Hepatic stellate cell (primary cell): ENCODE data around the gene CKAP5.

ENCODE experiments used
- DNase-seq: peaks from one replicate; pipeline ENCODE4 v3.0.0; 2011; ENCODE audit warnings: low spot score

Gene CKAP5

DNA sequence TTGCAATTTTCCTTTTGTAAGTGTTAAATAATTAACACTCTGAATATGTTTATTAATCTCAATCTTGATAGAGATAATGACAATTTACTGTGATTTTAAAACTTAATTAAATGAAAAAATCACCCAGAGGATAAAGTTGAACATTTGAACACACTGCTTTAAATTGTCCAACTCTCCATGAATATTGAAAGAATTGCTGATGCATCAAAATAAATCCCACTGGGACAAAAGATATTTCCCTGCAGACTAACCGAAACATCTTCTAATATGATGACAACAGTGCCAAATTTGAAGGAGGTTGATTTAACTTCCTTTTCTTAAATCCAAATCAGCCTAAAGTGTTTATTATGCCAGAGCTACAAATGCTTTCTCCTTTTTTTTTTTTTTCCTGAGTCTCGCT, 79.4 kb downstream of the CKAP5 start:
- DNase-seq: no peak

DNA sequence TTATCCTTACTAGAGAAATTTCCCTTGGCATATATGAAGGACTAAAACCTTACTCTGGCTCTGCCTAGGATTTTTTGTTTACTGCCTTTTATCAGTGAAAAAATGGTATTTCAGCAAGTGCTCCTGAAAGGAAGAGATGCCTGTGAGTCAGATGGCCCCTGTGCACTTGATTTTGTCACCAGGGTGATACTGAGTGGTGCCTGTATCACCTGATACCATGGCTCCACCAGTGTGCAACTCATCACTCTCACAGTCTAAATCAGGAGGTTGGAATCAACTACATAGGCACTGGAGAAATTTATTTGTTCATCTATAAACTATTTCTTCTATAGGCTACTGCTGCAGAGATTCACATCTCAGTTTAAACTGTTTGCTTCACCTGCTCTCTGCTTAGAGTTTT, 83.8 kb downstream of the CKAP5 start:
- DNase-seq: no peak

DNA sequence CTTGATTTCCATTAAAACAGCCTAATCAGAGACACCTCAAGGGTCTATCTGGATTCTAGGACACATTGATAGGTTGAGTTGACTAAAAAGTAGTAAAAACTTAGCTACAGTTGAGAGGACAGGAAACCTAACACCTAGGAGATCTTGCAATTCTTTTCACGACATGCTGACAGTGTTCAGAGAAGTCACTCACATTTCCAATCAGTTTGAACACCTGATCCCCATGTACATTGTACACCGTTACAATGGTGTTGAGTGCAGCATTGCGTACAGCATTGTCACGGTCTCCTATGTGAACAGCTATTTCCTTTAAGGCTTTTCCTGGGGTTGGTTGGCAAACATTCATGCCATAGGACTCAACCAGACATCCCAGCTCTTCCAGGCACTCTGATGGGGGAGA, 84.3 kb downstream of the CKAP5 start:
- DNase-seq: no peak

DNA sequence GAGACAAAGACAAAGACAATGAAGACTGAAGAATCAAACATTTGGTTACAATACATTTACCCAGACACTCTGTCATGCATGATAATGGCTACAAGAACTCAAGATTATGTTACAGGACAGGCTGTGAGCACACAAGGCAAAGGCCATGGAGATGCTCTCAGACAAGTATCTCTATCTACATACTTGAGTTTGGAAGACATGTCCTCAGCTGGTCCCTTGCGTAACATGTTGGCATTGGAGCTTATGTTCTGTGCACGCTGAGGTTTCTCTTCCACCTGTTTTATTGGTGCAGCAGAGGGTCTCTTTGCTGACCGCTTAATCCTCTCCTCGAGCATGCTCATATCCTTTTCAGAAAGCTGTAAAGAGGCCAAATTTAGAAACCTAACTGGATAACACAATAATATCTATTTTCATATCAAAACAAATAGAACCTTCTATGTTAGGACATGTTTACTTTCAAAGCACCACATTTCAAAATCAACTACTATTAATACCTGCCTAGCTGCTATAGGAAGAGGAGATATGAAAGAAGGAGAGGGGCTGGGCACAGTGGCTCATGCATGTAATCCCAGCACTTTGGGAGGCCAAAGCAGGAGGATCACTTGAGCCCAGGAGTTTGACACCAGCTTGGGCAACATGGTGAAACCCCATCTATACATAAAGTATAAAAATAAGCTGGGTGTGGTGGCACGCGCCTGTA, 85.5 kb downstream of the CKAP5 start:
- DNase-seq: no peak

DNA sequence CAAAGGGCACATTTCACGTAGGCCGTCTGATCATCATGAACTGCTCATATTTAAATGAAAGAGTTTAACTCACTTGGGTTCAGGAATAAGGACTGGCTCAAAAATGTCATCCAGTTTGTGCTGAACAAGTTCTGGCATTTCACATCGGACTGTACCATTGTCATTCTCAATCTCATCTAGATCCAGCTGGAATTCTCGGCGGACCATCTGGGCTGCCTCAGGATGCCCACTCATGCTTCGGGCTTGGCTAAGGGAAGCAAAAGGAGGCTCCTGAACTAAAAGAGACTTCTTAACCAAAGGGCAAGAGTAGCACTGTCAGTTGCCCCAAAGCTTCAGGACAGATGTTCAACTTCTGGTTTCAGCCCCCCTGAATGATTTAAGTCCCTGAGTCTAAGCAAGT, 86.9 kb downstream of the CKAP5 start:
- no peak for DNase-seq

DNA sequence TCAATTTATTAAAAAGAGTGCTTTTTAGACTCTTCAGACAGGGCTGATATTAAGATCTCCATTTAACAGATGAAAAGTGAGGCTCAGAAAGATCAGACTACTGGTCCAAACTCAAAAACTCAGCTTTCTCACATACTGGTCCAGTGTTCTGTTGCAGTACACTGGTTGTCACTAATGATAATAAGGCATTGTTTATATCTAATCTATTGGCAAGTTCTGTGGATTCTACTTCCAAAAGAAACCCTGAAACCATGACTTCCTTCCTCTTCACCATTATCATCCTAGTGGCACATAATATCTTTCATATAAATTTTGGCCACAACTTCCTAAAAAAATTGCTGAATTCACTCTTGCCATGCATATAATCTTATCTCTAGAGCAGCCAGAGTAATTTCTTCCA, 90.1 kb downstream of the CKAP5 start:
- DNase-seq: no peak

DNA sequence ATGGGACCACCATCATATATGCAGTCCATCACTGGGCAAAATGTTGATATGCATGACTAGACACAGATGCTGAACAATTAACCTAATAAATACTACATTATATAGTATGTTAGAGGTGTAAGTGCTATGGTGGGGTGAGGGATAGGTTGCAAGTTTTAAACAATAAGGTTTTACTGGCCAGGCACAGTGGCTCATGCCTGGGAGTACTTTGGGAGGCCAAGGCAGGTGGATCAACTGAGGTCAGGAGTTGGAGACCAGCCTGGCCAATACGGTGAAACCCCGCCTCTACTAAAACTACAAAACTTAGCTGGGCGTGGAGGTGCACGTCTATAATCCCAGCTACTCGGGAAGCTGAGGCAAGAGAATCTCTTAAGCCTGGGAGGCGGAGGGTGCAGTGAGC, 98.9 kb downstream of the CKAP5 start:
- no peak for DNase-seq

DNA sequence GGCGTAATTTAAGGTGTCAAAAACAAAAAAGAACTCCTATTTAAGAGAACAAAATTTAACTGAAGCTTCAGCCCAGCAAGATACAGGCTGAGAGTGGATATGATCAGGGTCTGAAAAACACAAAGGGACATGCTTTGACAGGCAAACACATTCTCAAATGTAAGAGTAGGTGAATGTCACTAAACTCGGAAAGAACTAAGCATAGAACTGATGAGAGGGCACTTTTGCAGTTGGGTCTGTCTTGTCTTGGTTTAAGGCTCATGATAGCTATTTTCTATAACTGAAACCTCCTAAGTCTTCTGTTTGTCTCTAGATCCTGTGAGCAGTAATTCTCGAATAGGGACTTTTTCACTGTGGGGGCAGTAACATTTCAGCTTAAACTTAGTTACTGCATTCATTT, 100.1 kb downstream of the CKAP5 start:
- no peak for DNase-seq

DNA sequence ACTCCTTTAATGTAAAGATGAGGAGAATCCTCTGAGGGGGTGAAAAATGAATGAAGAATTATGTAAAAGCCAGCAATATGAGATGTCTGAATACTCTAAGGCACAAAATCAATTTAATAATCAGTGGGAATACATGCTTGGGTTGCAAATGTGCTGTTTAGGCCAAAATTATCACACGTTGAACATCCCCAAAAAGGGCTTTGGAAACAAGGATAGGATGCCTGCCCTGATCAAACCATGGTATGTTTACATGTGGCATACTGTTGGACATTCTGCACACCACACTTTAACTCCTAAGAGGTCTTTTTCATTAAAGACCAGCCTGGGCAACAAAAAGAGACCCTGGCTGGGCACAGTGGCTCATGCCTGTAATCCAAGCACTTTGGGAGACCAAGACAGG, 100.8 kb downstream of the CKAP5 start:
- DNase-seq: no peak

DNA sequence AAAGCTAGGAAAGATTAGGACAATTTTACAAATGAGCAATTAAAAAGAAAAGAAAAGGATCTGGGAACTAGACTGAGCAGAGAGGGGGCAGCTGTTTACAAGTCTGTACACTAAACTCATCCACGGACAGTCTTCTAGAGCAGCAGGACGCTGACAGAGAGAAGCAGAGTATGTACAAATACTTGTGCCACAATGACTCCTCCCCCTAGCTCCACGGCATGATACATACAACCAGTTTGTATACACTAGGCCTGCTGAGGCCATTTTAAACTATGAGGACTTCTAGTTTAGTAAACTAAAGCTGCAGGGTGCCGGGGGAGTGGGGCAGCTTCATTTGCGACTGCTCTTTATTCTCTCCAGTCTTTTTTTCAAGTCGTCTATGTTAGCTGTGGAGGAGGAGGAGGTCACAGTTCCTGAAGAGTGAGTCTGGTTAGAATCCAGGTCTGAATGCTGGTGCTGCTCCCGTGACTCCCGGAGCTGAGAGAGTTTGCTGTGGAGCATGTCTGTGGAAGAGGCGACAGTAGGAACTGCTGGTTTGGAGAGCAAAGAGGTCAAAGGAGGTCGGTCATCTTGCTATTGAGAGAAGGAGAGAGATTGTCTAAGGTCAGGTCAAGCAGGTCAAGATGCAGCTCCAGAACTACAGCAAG, 102.3 kb downstream of the CKAP5 start:
- DNase-seq: no peak

DNA sequence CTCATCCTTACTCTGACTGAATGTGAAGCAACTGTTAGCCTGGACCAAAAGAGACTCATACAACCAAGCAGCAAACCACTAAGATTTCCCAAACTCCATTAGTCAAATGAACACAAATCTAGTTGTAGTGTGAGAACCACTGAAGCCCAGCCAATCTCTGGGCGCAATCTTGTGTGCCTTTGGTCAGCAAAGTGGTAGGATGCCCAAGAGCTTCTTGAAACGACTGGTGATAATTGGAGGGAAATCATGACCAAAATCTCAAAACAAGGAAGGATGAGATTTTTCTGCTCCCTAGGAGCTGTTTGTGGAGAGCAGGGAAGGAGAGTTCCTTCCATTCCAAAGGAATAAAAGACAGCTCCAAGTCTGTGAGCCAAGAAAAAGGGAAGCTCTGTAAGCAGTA, 103.0 kb downstream of the CKAP5 start:
- DNase-seq: no peak

DNA sequence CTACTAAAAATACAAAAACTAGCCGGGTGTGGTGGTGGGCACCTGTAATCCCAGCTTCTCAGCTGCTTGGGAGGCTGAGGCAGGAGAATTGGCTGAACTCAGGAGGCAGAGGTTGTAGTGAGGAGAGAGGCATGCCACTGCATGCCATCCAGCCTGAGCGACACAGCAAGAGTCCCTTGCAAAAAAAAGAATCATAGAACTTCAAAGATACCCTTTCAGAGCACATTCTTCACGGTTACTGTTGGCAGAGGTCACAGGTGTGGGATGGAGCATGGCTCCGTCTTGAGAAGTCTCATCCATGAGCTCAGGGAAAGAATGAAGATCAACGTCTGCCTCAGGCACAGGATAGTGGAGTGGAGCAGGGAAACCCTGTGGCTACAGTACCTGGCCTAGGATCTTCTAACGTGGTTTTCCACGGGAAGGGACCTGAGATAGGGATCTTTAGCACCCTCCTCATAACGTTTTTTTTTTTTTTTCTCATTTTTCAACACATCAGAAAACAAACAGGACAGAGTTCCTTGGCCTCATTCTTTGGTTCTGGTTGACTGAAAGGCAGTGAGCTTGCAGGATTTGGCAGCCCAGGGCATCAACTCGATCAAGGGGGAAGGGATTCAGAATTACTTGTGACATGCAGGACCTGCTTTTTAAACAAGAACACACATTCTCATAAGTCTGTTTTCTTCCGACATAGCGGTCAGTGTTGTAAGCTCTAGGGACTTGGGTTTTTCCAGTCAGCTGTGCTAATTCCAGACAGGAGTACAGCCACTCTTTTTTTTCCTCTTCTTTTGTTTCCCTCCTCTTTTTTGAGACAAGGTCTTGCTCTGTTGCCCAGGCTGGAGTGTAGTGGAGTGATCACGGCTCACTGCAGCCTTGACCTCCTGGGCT, 104.2 kb downstream of the CKAP5 start:
- DNase-seq: no peak

DNA sequence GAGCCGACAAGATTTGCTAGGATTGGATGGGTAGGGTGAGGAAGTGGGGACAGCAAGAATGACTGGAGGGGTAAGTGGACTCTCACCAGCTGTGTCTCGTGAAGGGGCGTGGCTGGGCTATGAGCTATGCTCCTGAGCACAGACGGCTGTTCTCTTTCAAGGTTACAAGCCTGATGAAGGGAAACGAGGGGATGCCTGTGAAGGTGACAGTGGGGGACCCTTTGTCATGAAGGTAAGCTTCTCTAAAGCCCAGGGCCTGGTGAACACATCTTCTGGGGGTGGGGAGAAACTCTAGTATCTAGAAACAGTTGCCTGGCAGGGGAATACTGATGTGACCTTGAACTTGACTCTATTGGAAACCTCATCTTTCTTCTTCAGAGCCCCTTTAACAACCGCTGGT, 107.2 kb downstream of the CKAP5 start:
- DNase-seq: no peak

DNA sequence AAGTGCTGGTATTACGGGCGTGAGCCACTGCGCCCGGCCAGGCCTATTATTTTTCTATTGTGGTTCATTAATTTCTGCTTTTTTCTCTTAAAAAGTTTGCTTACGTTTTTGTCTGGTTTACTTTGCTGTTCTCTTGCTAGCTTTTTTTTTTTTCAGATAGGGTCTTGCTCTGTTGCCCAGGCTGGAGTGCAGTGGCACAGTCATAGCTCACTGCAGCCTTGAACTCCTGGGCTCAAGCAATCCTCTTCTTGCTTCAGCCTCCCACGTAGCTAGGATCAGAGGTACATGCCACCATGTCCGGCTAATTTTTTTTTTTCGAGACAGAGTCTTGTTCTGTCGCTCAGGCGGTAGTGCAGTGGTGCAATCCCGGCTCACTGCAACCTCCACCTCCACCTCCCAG, 108.4 kb downstream of the CKAP5 start:
- no peak for DNase-seq

DNA sequence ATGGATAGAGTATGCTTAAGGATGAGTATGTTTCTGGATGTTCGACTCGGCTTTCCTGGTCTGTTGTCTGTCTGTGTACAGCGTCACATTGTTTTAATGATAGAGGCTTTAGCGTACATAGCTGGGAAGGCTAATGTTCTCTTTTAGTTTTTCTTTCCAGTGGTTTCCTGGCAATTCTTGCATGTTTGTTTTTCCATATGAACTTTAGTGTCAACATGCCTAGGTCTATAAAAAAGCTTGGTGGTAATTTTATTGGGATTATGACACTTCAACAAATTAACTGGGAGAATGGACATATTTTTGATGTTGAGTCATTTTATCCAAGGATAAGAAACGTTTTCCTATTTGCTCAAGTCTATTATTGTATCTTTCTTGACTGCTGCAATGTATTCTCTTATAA, 109.5 kb downstream of the CKAP5 start:
- DNase-seq: no peak

DNA sequence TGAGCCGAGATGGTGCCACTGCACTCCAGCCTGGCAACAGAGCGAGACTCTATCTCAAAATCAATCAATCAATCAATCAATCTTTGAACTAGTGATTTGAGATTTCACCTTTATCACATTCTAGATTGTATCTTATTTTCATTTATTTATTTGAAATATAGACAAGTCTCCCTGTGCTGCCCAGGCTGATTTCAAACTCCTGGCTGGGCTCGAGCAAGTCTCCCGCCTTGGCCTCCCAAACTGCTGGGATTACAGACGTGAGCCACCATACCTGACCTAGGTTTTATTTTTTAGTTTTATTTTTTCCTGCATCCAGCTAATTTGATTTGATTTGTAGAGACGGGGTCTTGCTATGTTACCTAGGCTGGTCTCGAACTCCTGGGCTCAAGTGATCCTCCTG, 109.9 kb downstream of the CKAP5 start:
- no peak for DNase-seq

DNA sequence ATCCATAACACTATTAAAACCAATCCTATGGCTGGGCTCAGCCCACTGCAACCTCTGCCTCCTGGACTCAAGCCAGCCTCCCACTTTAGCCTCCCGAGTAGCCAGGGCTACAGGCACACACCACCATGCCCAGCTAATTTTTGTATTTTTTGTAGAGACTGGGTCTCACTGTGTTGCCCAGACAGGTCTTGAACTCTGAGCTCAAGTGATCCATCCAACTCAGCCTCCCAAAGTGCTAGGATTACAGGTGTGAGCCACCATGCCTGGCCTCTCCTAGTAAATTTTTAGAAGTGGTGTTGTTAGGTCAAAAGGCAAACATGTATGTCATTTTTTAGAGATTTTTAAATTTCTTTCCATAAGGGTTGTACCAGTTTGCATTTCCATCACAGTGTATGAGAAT, 112.8 kb downstream of the CKAP5 start:
- no peak for DNase-seq

DNA sequence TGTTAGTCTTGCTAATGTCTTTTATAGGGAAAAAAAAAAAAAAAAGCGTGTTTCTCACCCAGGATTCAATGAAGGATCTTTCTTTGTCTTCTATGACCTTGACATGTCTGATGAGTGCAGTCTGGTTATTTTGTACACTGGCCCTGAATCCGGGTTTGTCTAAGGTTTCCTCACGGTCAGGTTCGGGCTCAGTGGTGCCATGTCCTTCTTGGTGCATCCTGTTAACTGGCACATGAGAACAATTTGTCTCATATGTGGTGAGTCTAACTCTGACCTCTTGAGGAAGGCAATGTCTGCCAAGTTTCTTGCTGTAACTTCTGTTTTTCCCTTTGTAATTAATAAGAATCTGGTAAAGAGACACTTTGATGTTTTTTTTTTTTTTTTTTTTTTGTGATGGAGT, 114.5 kb downstream of the CKAP5 start:
- no peak for DNase-seq

DNA sequence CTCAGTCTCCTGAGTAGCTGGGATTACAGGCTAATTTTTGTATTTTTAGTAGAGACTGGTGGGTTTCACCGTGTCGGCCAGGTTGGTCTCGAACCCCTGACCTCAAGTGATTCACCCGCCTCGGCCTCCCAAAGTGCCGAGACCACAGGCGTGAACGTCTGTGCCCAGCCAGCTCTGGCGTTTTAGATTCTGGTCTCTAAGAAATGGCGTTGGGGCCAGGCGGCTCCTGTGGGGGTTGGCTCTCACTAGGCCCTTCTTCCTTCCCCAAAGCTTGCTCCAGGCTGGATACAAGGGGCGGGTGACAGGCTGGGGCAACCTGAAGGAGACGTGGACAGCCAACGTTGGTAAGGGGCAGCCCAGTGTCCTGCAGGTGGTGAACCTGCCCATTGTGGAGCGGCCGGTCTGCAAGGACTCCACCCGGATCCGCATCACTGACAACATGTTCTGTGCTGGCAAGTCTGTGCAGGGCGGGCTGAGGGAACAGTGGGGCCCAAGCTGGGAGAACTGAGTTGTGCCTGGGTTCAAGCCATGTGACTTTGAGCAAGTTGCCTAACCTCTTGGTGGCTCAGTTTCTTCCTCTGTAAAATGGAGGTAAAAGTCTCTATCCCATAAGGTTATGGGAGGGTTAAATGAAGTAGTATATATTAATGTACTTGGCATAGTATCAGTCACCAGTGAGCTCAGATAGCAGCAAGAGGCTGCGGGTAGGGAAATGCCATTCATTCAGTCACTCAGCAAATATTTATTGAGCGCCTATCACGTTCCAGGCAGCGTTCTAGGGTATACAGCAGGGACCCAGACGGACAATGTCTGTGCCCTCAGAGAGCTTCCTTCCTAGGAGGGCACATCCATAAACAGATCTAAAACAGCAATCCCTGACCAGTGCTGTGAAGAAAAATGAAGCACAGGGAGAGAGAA, 116.7 kb downstream of the CKAP5 start:
- no peak for DNase-seq

DNA sequence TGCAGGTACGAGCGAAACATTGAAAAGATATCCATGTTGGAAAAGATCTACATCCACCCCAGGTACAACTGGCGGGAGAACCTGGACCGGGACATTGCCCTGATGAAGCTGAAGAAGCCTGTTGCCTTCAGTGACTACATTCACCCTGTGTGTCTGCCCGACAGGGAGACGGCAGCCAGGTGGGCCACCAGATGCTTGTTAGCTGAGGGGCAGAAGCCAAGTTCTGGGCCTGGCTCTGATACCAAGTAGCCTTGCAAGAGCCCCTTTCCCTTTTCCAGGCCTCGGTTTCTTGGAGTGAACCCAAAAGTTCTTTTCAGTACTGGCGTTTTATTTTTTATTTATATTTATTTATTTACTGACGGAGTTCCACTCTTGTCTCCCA, 117.4 kb downstream of the CKAP5 start:
- DNase-seq: no peak

DNA sequence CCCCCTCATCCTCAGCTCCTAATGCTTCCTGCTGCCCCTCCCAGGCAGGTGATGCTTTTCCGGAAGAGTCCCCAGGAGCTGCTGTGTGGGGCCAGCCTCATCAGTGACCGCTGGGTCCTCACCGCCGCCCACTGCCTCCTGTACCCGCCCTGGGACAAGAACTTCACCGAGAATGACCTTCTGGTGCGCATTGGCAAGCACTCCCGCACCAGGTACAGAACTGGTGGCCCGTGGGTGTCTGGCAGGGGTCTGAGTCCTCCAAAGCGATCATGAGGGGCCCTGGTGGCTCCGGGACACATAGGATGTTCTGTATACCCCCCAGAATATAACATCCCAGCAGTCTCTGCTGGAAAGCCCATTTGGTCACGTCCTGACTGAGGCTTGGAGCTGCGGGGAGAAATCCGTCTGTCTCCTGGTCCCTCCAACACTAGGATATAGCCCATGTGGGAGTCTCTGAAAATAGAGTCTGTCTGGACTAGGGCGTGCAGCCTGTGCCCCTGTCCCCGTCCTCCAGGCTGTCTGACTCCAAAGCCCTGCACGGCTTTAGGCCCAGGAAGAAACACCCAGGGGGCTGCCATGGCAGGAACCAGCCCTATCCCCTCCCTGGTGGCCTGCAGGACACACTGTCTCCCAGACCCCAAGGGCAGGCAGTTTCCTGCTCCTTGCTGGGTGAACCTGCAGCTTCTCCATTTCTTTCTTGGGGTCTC, 118.0 kb downstream of the CKAP5 start:
- DNase-seq: no peak
